HCT116 (cell line): Measurements from ENCODE around the gene RAVER1. TPM values are rescaled to one million over a fixed set of nuclear protein-coding genes. Genes with fewer than 3 reads are reported as not detected.

Experiments used
- ATAC-seq: fragments of 200-7000 bp; cut with Tn5 transposase; 2 replicates; pipeline ENCODE4 v1.9.1; 2020; ENCODE audit warnings: mild to moderate bottlenecking, moderate library complexity
- BruUV-seq: library from RNA; stranded (reverse); fragments of 400-500 nt; replicated peaks from 2 replicates; lab custom pipeline; 2021; lab: Mats Ljungman, UMichigan
- CTCF ChIA-PET: fragments of 300-600 bp; sonication (Branson Sonifier 250); formaldehyde crosslinking; loops from one replicate; lab custom pipeline; 2021; ENCODE audit warnings: antibody characterized with exemption; lab: Charles Lee
- POLR2A ChIA-PET: fragments of 300-600, 350-600 bp; sonication (Branson Sonifier 250); formaldehyde crosslinking; loops from one replicate; lab custom pipeline; 2021; ENCODE audit warnings: antibody characterized with exemption; lab: Charles Lee
- RAD21 ChIA-PET, 2 experiments: fragments of 300-600 bp; sonication (Branson Sonifier 250); formaldehyde crosslinking; loops; one replicate each; lab custom pipeline; 2023; ENCODE audit warnings: low total read pairs in 2 of 2; ENCODE audit not compliant: uncharacterized antibody in 2 of 2, unreplicated experiment in 2 of 2, low non-redundant PET in 1 of 2; lab: Charles Lee
- DNase-seq: peaks from one replicate; pipeline ENCODE4 v3.0.0-alpha.2; 2010; ENCODE audit warnings: low read depth, low spot score
- H2AFZ ChIP-seq: fragments of 200-600 bp; shearing (Covaris generic), sonication (generic); 2 replicates; pipeline ENCODE4 v1.6.1; 2017; ENCODE audit warnings: low read depth, mixed run types, mixed read lengths, antibody characterized with exemption, low read length; ENCODE audit not compliant: poor library complexity, severe bottlenecking
- H3K27ac ChIP-seq: 2 replicates; pipeline ENCODE4 v1.5.1; 2012; ENCODE audit warnings: low read depth, low read length
- H3K27me3 ChIP-seq: fragments of 200-600 bp; sonication (generic); 2 replicates; pipeline ENCODE4 v1.6.1; 2016; ENCODE audit warnings: mixed run types, low read length, mixed read lengths; ENCODE audit not compliant: insufficient read depth
- H3K36me3 ChIP-seq, 2 experiments: fragments of 200-500 bp in 1 of 2; fragments of 200-600 bp in 1 of 2; sonication (Bioruptor generic) in 1 of 2; sonication (generic) in 1 of 2; 2 replicates each; pipeline versions ENCODE4 v1.5.1 to v1.6.1; 2014 to 2016; ENCODE audit warnings: low read length in 2 of 2, inconsistent platforms in 1 of 2, mixed read lengths in 1 of 2, mixed run types in 1 of 2; ENCODE audit not compliant: insufficient read depth in 2 of 2, control insufficient read depth in 1 of 2
- H3K4me1 ChIP-seq, 2 experiments: fragments of 200-600 bp in 1 of 2; sonication (generic) in 1 of 2; 2 replicates each; pipeline versions ENCODE4 v1.5.1 to v1.6.1; 2012 to 2017; ENCODE audit warnings: low read length in 2 of 2, inconsistent platforms in 1 of 2, mild to moderate bottlenecking in 1 of 2, mixed read lengths in 1 of 2, mixed run types in 1 of 2, moderate library complexity in 1 of 2; ENCODE audit not compliant: insufficient read depth in 2 of 2, control insufficient read depth in 1 of 2
- H3K4me2 ChIP-seq: fragments of 200-600 bp; sonication (generic); 2 replicates; pipeline ENCODE4 v1.6.1; 2017; ENCODE audit warnings: mixed run types, low read length, mixed read lengths
- H3K4me3 ChIP-seq, 2 experiments: fragments of 200-600 bp in 1 of 2; sonication (generic) in 1 of 2; replicated peaks in 1 of 2; 2 replicates each; pipeline ENCODE4 v1.5.1; 2011 to 2016; ENCODE audit warnings: low read length in 2 of 2, control low read depth in 1 of 2, low read depth in 1 of 2, mild to moderate bottlenecking in 1 of 2, mixed read lengths in 1 of 2, mixed run types in 1 of 2
- H3K79me2 ChIP-seq: fragments of 200-600 bp; sonication (generic); 2 replicates; pipeline ENCODE4 v1.6.1; 2017; ENCODE audit warnings: mild to moderate bottlenecking, mixed run types, low read length, moderate library complexity, mixed read lengths; ENCODE audit not compliant: insufficient read depth
- H3K9ac ChIP-seq: fragments of 200-600 bp; sonication (generic); 2 replicates; pipeline ENCODE4 v1.6.1; 2016; ENCODE audit warnings: low read length, mixed read lengths
- H3K9me2 ChIP-seq: fragments of 200-600 bp; sonication (generic), shearing (Covaris generic); 2 replicates; pipeline ENCODE4 v1.6.1; 2017; ENCODE audit warnings: mixed run types, mild to moderate bottlenecking, moderate library complexity; ENCODE audit not compliant: insufficient read depth
- H3K9me3 ChIP-seq, 2 experiments: fragments of 200-500 bp in 1 of 2; fragments of 200-600 bp in 1 of 2; sonication (Bioruptor generic) in 1 of 2; sonication (generic) in 1 of 2; 2 replicates each; pipeline ENCODE4 v1.6.1; 2014 to 2017; ENCODE audit warnings: low read length in 2 of 2, mixed read lengths in 2 of 2, inconsistent platforms in 1 of 2, low read depth in 1 of 2, mild to moderate bottlenecking in 1 of 2, mixed run types in 1 of 2, moderate library complexity in 1 of 2; ENCODE audit not compliant: control insufficient read depth in 1 of 2, insufficient read depth in 1 of 2
- H4K20me1 ChIP-seq: fragments of 200-600 bp; sonication (generic), shearing (Covaris generic); 2 replicates; pipeline ENCODE4 v1.6.1; 2017; ENCODE audit warnings: mixed run types, mild to moderate bottlenecking, moderate library complexity; ENCODE audit not compliant: insufficient read depth
- CBX3 ChIP-seq: IDR thresholded peaks from 2 replicates; pipeline ENCODE4 v1.6.1; 2012; ENCODE audit warnings: low read depth
- EGR1 ChIP-seq: IDR thresholded peaks from 2 replicates; pipeline ENCODE4 v1.6.1; 2012; ENCODE audit warnings: low read depth
- ELF1 ChIP-seq: IDR thresholded peaks from 2 replicates; pipeline ENCODE4 v1.6.1; 2012; ENCODE audit warnings: low read depth, borderline replicate concordance
- EZH2 ChIP-seq: fragments of 200-600 bp; sonication (generic); IDR thresholded peaks from 2 replicates; pipeline ENCODE4 v1.6.1; 2017; ENCODE audit warnings: antibody characterized with exemption, mixed run types
- JUND ChIP-seq: IDR thresholded peaks from 2 replicates; pipeline ENCODE4 v1.6.1; 2012
- POLR2A ChIP-seq: IDR thresholded peaks from 2 replicates; pipeline ENCODE4 v1.7.0; 2011; ENCODE audit warnings: borderline replicate concordance; ENCODE audit not compliant: insufficient read depth, insufficient read length; ENCODE audit errors: extremely low read depth
- POLR2AphosphoS5 ChIP-seq: IDR thresholded peaks from 2 replicates; pipeline ENCODE4 v1.6.1; 2011; ENCODE audit warnings: mild to moderate bottlenecking, low read depth, low read length, moderate library complexity
- SIN3A ChIP-seq: IDR thresholded peaks from 2 replicates; pipeline ENCODE4 v1.6.1; 2012; ENCODE audit warnings: low read depth
- SP1 ChIP-seq: IDR thresholded peaks from 2 replicates; pipeline ENCODE4 v1.6.1; 2012; ENCODE audit warnings: low read depth
- TCF7L2 ChIP-seq: IDR thresholded peaks from 2 replicates; pipeline ENCODE4 v1.7.0; 2011; ENCODE audit warnings: borderline replicate concordance, inconsistent platforms; ENCODE audit not compliant: insufficient read depth, insufficient read length; ENCODE audit errors: extremely low read depth
- YY1 ChIP-seq: IDR thresholded peaks from 2 replicates; pipeline ENCODE4 v1.6.1; 2011; ENCODE audit warnings: low read length, low read depth, moderate library complexity, mild to moderate bottlenecking; ENCODE audit not compliant: insufficient replicate concordance; ENCODE audit errors: extremely low read depth
- ZNF274 ChIP-seq: fragments of 200-500 bp; sonication (Bioruptor generic); IDR thresholded peaks from 2 replicates; pipeline ENCODE4 v1.6.1; 2014; ENCODE audit warnings: mild to moderate bottlenecking, low read depth, low read length, inconsistent platforms
- intact Hi-C: fragments of 100-400 bp; cut with micrococcal nuclease; formaldehyde crosslinking; loops from 2 replicates; pipeline ENCODE4 v1.10.0; 2022
- total RNA-seq: library from RNA; stranded (reverse); gene quantifications from one replicate; pipeline ENCODE4 v1.2.1, GENCODE V29; 2021; ENCODE audit not compliant: unreplicated experiment
- TF ChIP-seq, protein P1 (sequence below): IDR thresholded peaks from 2 replicates; pipeline ENCODE4 v1.6.1; 2011; ENCODE audit warnings: mild to moderate bottlenecking, low read length, moderate library complexity; ENCODE audit not compliant: insufficient replicate concordance; ENCODE audit errors: extremely low read depth
- TF ChIP-seq, protein P2 (sequence below): IDR thresholded peaks from 2 replicates; pipeline ENCODE4 v1.6.1; 2012
- TF ChIP-seq, protein P3 (sequence below): IDR thresholded peaks from 2 replicates; pipeline ENCODE4 v1.6.1; 2012

RAVER1 gene
- total RNA-seq, 1 experiment from 2014 or later: 71.0 TPM

DNA sequence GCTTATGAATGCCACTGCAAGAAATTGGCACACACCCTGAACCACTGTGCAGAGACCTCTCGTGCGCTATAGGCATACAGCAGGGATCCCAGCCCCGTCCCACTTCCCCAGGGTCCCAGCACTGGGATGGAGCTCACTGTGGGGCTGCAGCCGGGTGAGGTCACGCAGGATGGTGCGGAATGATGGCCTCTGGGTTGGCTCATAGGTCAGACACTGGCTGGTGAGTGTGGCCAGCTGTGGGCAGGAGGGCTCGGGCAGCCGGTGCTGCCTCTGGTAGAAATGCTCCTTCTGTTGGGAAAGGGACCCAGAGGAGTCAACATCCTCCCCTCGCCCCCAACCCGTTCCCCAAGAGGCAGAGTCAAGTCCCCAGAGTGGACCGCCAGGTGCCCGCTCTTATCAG is 23.1 kb upstream of the RAVER1 start (continued):
- TF ChIP-seq, protein P1, sequence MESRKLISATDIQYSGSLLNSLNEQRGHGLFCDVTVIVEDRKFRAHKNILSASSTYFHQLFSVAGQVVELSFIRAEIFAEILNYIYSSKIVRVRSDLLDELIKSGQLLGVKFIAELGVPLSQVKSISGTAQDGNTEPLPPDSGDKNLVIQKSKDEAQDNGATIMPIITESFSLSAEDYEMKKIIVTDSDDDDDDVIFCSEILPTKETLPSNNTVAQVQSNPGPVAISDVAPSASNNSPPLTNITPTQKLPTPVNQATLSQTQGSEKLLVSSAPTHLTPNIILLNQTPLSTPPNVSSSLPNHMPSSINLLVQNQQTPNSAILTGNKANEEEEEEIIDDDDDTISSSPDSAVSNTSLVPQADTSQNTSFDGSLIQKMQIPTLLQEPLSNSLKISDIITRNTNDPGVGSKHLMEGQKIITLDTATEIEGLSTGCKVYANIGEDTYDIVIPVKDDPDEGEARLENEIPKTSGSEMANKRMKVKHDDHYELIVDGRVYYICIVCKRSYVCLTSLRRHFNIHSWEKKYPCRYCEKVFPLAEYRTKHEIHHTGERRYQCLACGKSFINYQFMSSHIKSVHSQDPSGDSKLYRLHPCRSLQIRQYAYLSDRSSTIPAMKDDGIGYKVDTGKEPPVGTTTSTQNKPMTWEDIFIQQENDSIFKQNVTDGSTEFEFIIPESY: no peak
- TF ChIP-seq, protein P2, sequence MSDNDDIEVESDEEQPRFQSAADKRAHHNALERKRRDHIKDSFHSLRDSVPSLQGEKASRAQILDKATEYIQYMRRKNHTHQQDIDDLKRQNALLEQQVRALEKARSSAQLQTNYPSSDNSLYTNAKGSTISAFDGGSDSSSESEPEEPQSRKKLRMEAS: no peak
- no peak for TF ChIP-seq POLR2AphosphoS5
- no peak for TF ChIP-seq YY1
- no peak for TF ChIP-seq ZNF274
- no peak for TF ChIP-seq JUND
- no peak for TF ChIP-seq EZH2
- TF ChIP-seq EGR1: no peak
- TF ChIP-seq ELF1: no peak

DNA sequence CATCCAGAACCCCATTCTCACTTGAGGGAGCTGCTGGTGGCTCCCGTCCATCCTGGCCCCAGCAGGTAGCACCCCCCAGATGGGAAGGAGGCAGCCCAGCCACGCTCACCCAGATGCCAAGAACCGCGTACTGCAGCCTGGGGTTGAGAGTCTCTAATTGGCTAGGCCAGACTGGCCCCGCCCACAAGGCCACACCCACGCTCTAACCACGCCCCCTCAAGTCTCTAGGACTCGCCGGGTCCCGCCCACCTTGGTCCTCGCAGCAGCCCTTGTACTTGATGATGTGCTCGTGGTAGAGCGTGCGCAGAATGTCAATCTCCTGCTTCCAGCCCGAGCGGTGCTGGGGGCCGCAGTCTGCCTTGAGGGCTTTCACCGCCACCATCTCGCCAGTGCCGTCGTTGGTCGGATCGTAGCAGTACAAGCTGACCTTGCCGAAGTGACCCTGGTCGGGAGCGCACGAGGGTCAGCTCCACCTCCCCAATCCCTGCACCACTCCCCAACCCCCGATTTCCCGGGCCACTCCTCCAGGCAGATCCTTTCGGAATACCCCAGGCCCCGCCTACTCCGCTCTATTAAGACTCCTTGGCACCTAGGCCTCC is 20.6 kb upstream of the RAVER1 start:
- BruUV-seq: no TSS peak
- Histone ChIP-seq H3K9me2 (no peaks in the 10 kb centered on the region), H3K4me1 (no peaks in the 10 kb centered on the region; a peak in 1 of 4 replicates), H3K9me3 (no peaks in the 10 kb centered on the region), H3K9ac (no peak overlapping the region), H3K27ac (no peak overlapping the region), H3K4me2 (no peak overlapping the region), H3K4me3 (no peak overlapping the region), H2AFZ (no peak overlapping the region), H3K27me3 (no peaks in the 10 kb centered on the region), H4K20me1 (no peaks in the 10 kb centered on the region), H3K36me3 (peaks cover 3 to 14% of the 10 kb centered on the region in 2 experiments; a peak in 3 of 4 replicates), H3K79me2 (no peaks in the 10 kb centered on the region)
- RAD21 ChIA-PET: no interaction called here
- POLR2A ChIA-PET: interaction anchor here (0.6 kb wide), 2 partner anchors 13 to 748 kb away, joined by 3 read pairs; no protein-coding TSS in a partner anchor
- peak; percentile 90 for ATAC-seq
- DNase-seq: peak; percentile 32
- intact Hi-C loops: no loop called here
- CTCF ChIA-PET: no interaction called here
- TF ChIP-seq, protein P3, sequence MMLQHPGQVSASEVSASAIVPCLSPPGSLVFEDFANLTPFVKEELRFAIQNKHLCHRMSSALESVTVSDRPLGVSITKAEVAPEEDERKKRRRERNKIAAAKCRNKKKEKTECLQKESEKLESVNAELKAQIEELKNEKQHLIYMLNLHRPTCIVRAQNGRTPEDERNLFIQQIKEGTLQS: no peak
- no peak for TF ChIP-seq SP1
- no peak for TF ChIP-seq POLR2AphosphoS5
- no peak for TF ChIP-seq EZH2
- no peak for TF ChIP-seq TCF7L2
- TF ChIP-seq SIN3A: no peak
- TF ChIP-seq, protein P1: no peak
- TF ChIP-seq YY1: no peak
- no peak for TF ChIP-seq CBX3
- TF ChIP-seq POLR2A: no peak
